H1 (cell line): Measurements from ENCODE around the gene BBS12. TPM values are rescaled to one million over a fixed set of nuclear protein-coding genes. Genes with fewer than 3 reads are reported as not detected.

ENCODE experiments used
- CTCF ChIA-PET: fragments of 300-600 bp; sonication (Branson Sonifier 250); formaldehyde crosslinking; loops from one replicate; lab custom pipeline; 2021; ENCODE audit not compliant: partially characterized antibody; lab: Charles Lee
- POLR2A ChIA-PET: fragments of 300-600 bp; sonication (Branson Sonifier 250); formaldehyde crosslinking; loops from one replicate; lab custom pipeline; 2021; ENCODE audit warnings: inconsistent platforms; ENCODE audit not compliant: partially characterized antibody; lab: Charles Lee
- DNase-seq, 2 experiments: peaks; one replicate each; pipeline versions ENCODE4 v3.0.0 to v3.0.0-alpha.2; 2010 to 2022; ENCODE audit warnings: low spot score in 2 of 2, low read depth in 1 of 2, mixed read lengths in 1 of 2
- FAIRE-seq: peaks from 2 replicates; lab custom pipeline; 2011; peaks lifted over from hg19 to GRCh38; lab: Jason Lieb, UNC
- H2AFZ ChIP-seq: 2 replicates; pipeline ENCODE4 v1.8.1; 2012; ENCODE audit warnings: low read length, inconsistent platforms
- H2AK5ac ChIP-seq: 2 replicates; pipeline ENCODE4 v1.6.1; 2013; ENCODE audit warnings: low read depth, low read length
- H2BK120ac ChIP-seq: replicated peaks from 2 replicates; pipeline ENCODE3; 2013; ENCODE audit warnings: low read depth, low read length, inconsistent platforms
- H2BK12ac ChIP-seq: 2 replicates; pipeline ENCODE4 v1.6.1; 2013; ENCODE audit warnings: low read depth, low read length
- H2BK15ac ChIP-seq: 2 replicates; pipeline ENCODE4 v1.6.1; 2013; ENCODE audit warnings: low read length
- H2BK20ac ChIP-seq: 2 replicates; pipeline ENCODE4 v1.6.1; 2013; ENCODE audit warnings: low read length
- H2BK5ac ChIP-seq: 2 replicates; pipeline ENCODE4 v1.6.1; 2013; ENCODE audit warnings: low read depth, low read length
- H3K14ac ChIP-seq: 2 replicates; pipeline ENCODE4 v1.6.1; 2013; ENCODE audit warnings: inconsistent platforms; ENCODE audit not compliant: insufficient read length
- H3K18ac ChIP-seq: 2 replicates; pipeline ENCODE4 v1.6.1; 2013; ENCODE audit warnings: low read length; ENCODE audit errors: extremely low read depth
- H3K23ac ChIP-seq: 2 replicates; pipeline ENCODE4 v1.6.1; 2013; ENCODE audit warnings: inconsistent platforms; ENCODE audit not compliant: insufficient read length
- H3K23me2 ChIP-seq: 2 replicates; pipeline ENCODE4 v1.6.1; 2013; ENCODE audit warnings: low read depth, low read length
- H3K27ac ChIP-seq: 2 replicates; pipeline ENCODE4 v1.6.1; 2011; ENCODE audit warnings: low read depth, low read length, inconsistent platforms
- H3K27me3 ChIP-seq, 4 experiments: replicated peaks in 1 of 4; 1 replicate in 1 of 4; 2 replicates in 3 of 4; pipeline versions ENCODE4 v1.6.1 to v1.8.1; 2011 to 2013; ENCODE audit warnings: low read length in 3 of 4, mild to moderate bottlenecking in 3 of 4, inconsistent platforms in 2 of 4, mixed read lengths in 2 of 4, moderate library complexity in 1 of 4; ENCODE audit not compliant: control insufficient read depth in 3 of 4, insufficient read depth in 3 of 4; ENCODE audit errors: extremely low read depth in 1 of 4
- H3K36me3 ChIP-seq, 4 experiments: 2 replicates each; pipeline versions ENCODE4 v1.6.1 to v1.8.1; 2011 to 2013; ENCODE audit warnings: mild to moderate bottlenecking in 4 of 4, low read length in 3 of 4, moderate library complexity in 2 of 4, control low read depth in 1 of 4, inconsistent platforms in 1 of 4; ENCODE audit not compliant: insufficient read depth in 4 of 4, control insufficient read depth in 2 of 4
- H3K4ac ChIP-seq: replicated peaks from 2 replicates; pipeline ENCODE3; 2013; ENCODE audit warnings: low read length, low read depth, mixed read lengths, inconsistent platforms; ENCODE audit not compliant: insufficient read length
- H3K4me1 ChIP-seq, 4 experiments: replicated peaks in 1 of 4; 1 replicate in 1 of 4; 2 replicates in 3 of 4; pipeline versions ENCODE4 v1.6.1 to v1.8.1; 2011 to 2013; ENCODE audit warnings: low read length in 3 of 4, inconsistent platforms in 2 of 4, mixed read lengths in 1 of 4; ENCODE audit not compliant: insufficient read depth in 4 of 4, control insufficient read depth in 3 of 4
- H3K4me2 ChIP-seq, 2 experiments: 2 replicates each; pipeline versions ENCODE4 v1.6.1 to v1.8.1; 2011 to 2013; ENCODE audit warnings: low read depth in 2 of 2, low read length in 2 of 2, control low read depth in 1 of 2, inconsistent platforms in 1 of 2, mild to moderate bottlenecking in 1 of 2; ENCODE audit not compliant: insufficient read depth in 1 of 2
- H3K4me3 ChIP-seq, 4 experiments: fragments of 200-600, 300-600 bp in 1 of 4; sonication (generic), shearing (Covaris generic), sonication (Bioruptor Twin) in 1 of 4; 2 replicates each; pipeline versions ENCODE4 v1.5.1 to v1.8.1; 2011 to 2016; ENCODE audit warnings: low read length in 4 of 4, low read depth in 3 of 4, control low read depth in 2 of 4, inconsistent platforms in 2 of 4, mild to moderate bottlenecking in 2 of 4, mixed read lengths in 1 of 4, moderate library complexity in 1 of 4; ENCODE audit not compliant: insufficient read depth in 2 of 4; ENCODE audit errors: extremely low read depth in 1 of 4
- H3K56ac ChIP-seq: replicated peaks from 2 replicates; pipeline ENCODE3; 2013; ENCODE audit warnings: low read depth, mild to moderate bottlenecking, mixed read lengths, low read length, inconsistent platforms; ENCODE audit not compliant: insufficient read length
- H3K79me1 ChIP-seq: 2 replicates; pipeline ENCODE4 v1.6.1; 2013; ENCODE audit warnings: low read depth, low read length, control low read depth
- H3K79me2 ChIP-seq, 2 experiments: 2 replicates each; pipeline versions ENCODE4 v1.6.1 to v1.8.1; 2012 to 2013; ENCODE audit warnings: low read length in 2 of 2, mild to moderate bottlenecking in 2 of 2, inconsistent platforms in 1 of 2; ENCODE audit not compliant: insufficient read depth in 2 of 2, control insufficient read depth in 1 of 2
- H3K9ac ChIP-seq, 4 experiments: replicated peaks in 1 of 4; 1 replicate in 1 of 4; 2 replicates in 3 of 4; pipeline versions ENCODE4 v1.6.1 to v1.8.1; 2011 to 2013; ENCODE audit warnings: low read depth in 3 of 4, low read length in 3 of 4, control low read depth in 2 of 4, mild to moderate bottlenecking in 2 of 4, moderate library complexity in 2 of 4, inconsistent platforms in 1 of 4; ENCODE audit errors: extremely low read depth in 1 of 4
- H3K9me3 ChIP-seq, 2 experiments: 2 replicates each; pipeline versions ENCODE4 v1.6.1 to v1.8.1; 2012 to 2013; ENCODE audit warnings: mild to moderate bottlenecking in 2 of 2, moderate library complexity in 2 of 2, control low read depth in 1 of 2, inconsistent platforms in 1 of 2, low read depth in 1 of 2, low read length in 1 of 2, mixed read lengths in 1 of 2; ENCODE audit not compliant: insufficient read depth in 2 of 2
- H4K20me1 ChIP-seq, 2 experiments: replicated peaks in 1 of 2; 2 replicates each; pipeline versions ENCODE3 to v1.8.1; 2011 to 2013; ENCODE audit warnings: inconsistent platforms in 2 of 2, low read length in 2 of 2, mild to moderate bottlenecking in 1 of 2; ENCODE audit not compliant: insufficient read depth in 2 of 2, control insufficient read depth in 1 of 2
- H4K5ac ChIP-seq: 2 replicates; pipeline ENCODE4 v1.6.1; 2013; ENCODE audit warnings: low read length, low read depth, mixed read lengths, inconsistent platforms; ENCODE audit not compliant: insufficient read length
- H4K8ac ChIP-seq: 2 replicates; pipeline ENCODE4 v1.8.0; 2013; ENCODE audit warnings: mild to moderate bottlenecking, moderate library complexity, low read length, inconsistent platforms; ENCODE audit not compliant: insufficient read depth; ENCODE audit errors: extremely low read depth
- H4K91ac ChIP-seq: replicated peaks from 2 replicates; pipeline ENCODE3; 2013; ENCODE audit warnings: low read length, mixed read lengths, inconsistent platforms; ENCODE audit not compliant: insufficient read length
- POU5F1 ChIP-seq: IDR thresholded peaks from 2 replicates; pipeline ENCODE4 v1.6.1; 2011; ENCODE audit warnings: low read depth, mild to moderate bottlenecking, low read length, moderate library complexity
- WGBS, 2 experiments: shearing (Covaris generic) in 1 of 2; methylation state at CpG; one replicate each; pipeline versions ENCODE4 v1.1.6 to v1.1.7; 2013 to 2015; ENCODE audit warnings: low lambda C conversion rate in 2 of 2, mixed read lengths in 2 of 2, inconsistent platforms in 1 of 2, low coverage in 1 of 2, missing lambda C conversion rate in 1 of 2; ENCODE audit not compliant: insufficient replicate concordance in 2 of 2, insufficient coverage in 1 of 2, insufficient read length in 1 of 2; ENCODE audit errors: extremely low coverage in 1 of 2, missing lambda C conversion rate in 1 of 2; 5-methylcytosine and 5-hydroxymethylcytosine counted together
- polyA plus RNA-seq, 7 experiments: library from polyadenylated mRNA; depleted of rRNA in 3 of 7; stranded (reverse) in 5 of 7; unstranded in 2 of 7; fragments of >200 nt in 5 of 7; fragments of 200-250 nt in 2 of 7; gene quantifications; 1 replicate in 5 of 7; 2 replicates in 1 of 7; 4 replicates in 1 of 7; pipeline versions ENCODE4 v1.2.1 to v1.2.3, GENCODE V29; 2011 to 2013; ENCODE audit warnings: missing spikeins in 2 of 7, mixed read lengths in 2 of 7
- total RNA-seq: library from RNA; stranded (reverse); fragmentation: NEBNext Ultra II Directional; extraction: Animal tissue kit (Norgen Biotek cat#: 25700); gene quantifications from 2 replicates; pipeline ENCODE4 v1.2.1, GENCODE V29; 2021

The BBS12 gene
- total and polyA plus RNA-seq, 2 of the 8 experiments (the other 6 are each of a cell fraction or from before 2014, with no cell fraction given), result 0.88 to 2.6 TPM

DNA sequence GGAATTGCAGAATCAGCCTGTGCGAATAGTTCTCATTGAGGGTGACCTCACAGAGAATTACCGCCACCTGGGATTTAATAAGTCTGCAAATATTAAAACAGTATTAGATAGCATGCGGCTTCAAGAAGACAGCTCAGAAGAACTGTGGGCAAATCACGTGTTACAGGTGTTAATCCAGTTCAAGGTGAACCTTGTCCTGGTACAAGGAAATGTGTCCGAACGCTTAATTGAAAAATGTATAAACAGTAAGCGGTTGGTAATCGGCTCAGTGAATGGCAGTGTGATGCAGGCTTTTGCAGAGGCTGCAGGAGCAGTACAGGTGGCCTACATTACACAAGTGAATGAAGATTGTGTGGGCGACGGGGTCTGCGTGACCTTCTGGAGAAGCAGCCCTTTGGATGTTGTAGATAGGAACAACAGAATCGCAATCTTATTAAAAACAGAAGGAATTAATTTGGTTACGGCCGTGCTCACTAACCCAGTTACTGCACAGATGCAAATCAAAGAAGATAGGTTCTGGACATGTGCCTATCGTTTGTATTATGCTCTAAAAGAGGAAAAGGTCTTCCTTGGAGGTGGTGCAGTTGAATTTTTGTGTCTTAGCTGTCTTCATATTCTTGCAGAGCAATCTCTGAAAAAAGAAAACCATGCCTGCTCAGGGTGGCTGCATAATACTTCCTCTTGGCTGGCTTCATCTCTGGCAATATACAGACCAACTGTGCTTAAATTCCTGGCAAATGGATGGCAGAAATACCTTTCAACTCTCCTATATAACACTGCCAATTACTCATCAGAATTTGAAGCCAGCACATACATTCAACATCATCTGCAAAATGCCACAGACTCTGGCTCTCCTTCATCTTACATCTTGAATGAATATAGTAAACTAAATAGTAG lies 10.7 kb downstream of the BBS12 start:
- Histone ChIP-seq H4K20me1 (no peaks in the 10 kb centered on the region), H2BK120ac (no peak overlapping the region), H3K23me2 (no peaks in the 10 kb centered on the region), H2BK20ac (no peak overlapping the region), H3K56ac (no peak overlapping the region), H3K14ac (no peak overlapping the region), H3K9me3 (no peaks in the 10 kb centered on the region), H3K4me2 (no peak overlapping the region), H2BK15ac (no peak overlapping the region), H3K4me1 (no peaks in the 10 kb centered on the region), H3K79me1 (no peaks in the 10 kb centered on the region), H3K4me3 (no peak overlapping the region), H3K36me3 (peaks cover 0 to 3% (median 0%) of the 10 kb centered on the region in 4 experiments; a peak in 1 of 8 replicates), H2BK5ac (no peak overlapping the region), H3K4ac (no peak overlapping the region), H4K91ac (no peak overlapping the region), H3K79me2 (no peaks in the 10 kb centered on the region), H3K27ac (no peak overlapping the region), H3K27me3 (no peaks in the 10 kb centered on the region), H4K8ac (no peak overlapping the region), H2AFZ (no peak overlapping the region), H3K18ac (no peak overlapping the region), H4K5ac (no peak overlapping the region), H3K9ac (no peak overlapping the region), H2BK12ac (no peak overlapping the region), H3K23ac (no peak overlapping the region), H2AK5ac (no peak overlapping the region)
- ChIA-PET CTCF (interaction anchor here (1.4 kb wide), 2 partner anchors 11 to 15 kb away, joined by 5 read pairs; partner anchors contain the start of gene BBS12), POLR2A (interaction anchor here (0.9 to 1.2 kb wide), 3 partner anchors 10 to 95 kb away, joined by 3 to 5 read pairs (median 3); partner anchors contain the start of gene BBS12)
- DNase-seq, result no peak
- no peak for TF ChIP-seq POU5F1
- 93% methylated on average over 15 of the region's 15 CpGs; no CpG with 5 or more reads in 1 of the 2 experiments for WGBS, 2 experiments
- no peak for FAIRE-seq
